H1 (cell line): ENCODE measurements around the gene LOX.

Source experiments
- BRCA1 ChIP-seq: IDR thresholded peaks from 2 replicates; pipeline ENCODE4 v1.6.1; 2012; ENCODE audit warnings: low read depth, low read length, improper control_type of control experiment
- EGR1 ChIP-seq: IDR thresholded peaks from 2 replicates; pipeline ENCODE4 v1.6.1; 2011; ENCODE audit warnings: low read depth, low read length, borderline replicate concordance
- EZH2 ChIP-seq: fragments of 200-600 bp; sonication (generic); IDR thresholded peaks from 2 replicates; pipeline ENCODE4 v1.7.1; 2012; ENCODE audit warnings: low read depth, mild to moderate bottlenecking, moderate library complexity, low read length, inconsistent platforms; ENCODE audit not compliant: severe bottlenecking
- JUND ChIP-seq: IDR thresholded peaks from 2 replicates; pipeline ENCODE4 v1.6.1; 2011; ENCODE audit warnings: mild to moderate bottlenecking, improper control_type of control experiment, low read length
- KDM1A ChIP-seq: fragments of 200-600, 300-600 bp; sonication (generic); IDR thresholded peaks from 2 replicates; pipeline ENCODE4 v1.7.1; 2016; ENCODE audit warnings: mild to moderate bottlenecking, low read length, borderline replicate concordance
- MAX ChIP-seq: IDR thresholded peaks from 2 replicates; pipeline ENCODE4 v1.6.1; 2012; ENCODE audit warnings: inconsistent platforms
- NRF1 ChIP-seq: IDR thresholded peaks from 2 replicates; pipeline ENCODE4 v1.6.1; 2011; ENCODE audit warnings: mild to moderate bottlenecking, low read depth, low read length, improper control_type of control experiment
- POLR2A ChIP-seq, 2 experiments: IDR thresholded peaks; 1 replicate in 1 of 2; 2 replicates in 1 of 2; pipeline ENCODE4 v1.6.1; 2011; ENCODE audit warnings: low read depth in 2 of 2, low read length in 2 of 2, mild to moderate bottlenecking in 2 of 2; ENCODE audit errors: control extremely low read depth in 1 of 2
- POLR2AphosphoS5 ChIP-seq: IDR thresholded peaks from 2 replicates; pipeline ENCODE4 v1.6.1; 2011; ENCODE audit warnings: low read depth, low read length
- RAD21 ChIP-seq, 2 experiments: IDR thresholded peaks in 1 of 2; conservative IDR thresholded peaks in 1 of 2; 2 replicates each; pipeline ENCODE4 v1.6.1; 2011; ENCODE audit warnings: low read depth in 2 of 2, low read length in 2 of 2, improper control_type of control experiment in 1 of 2, inconsistent platforms in 1 of 2, mild to moderate bottlenecking in 1 of 2, moderate library complexity in 1 of 2
- SP2 ChIP-seq: IDR thresholded peaks from 2 replicates; pipeline ENCODE4 v1.6.1; 2012; ENCODE audit warnings: mild to moderate bottlenecking, low read length, inconsistent platforms
- TF ChIP-seq, protein P1 (sequence below), 3 experiments: IDR thresholded peaks; 1 replicate in 2 of 3; 2 replicates in 1 of 3; pipeline versions ENCODE4 v1.5.1 to v1.6.1; 2011; ENCODE audit warnings: low read length in 3 of 3, mild to moderate bottlenecking in 3 of 3, inconsistent platforms in 2 of 3, low read depth in 1 of 3, moderate library complexity in 1 of 3; ENCODE audit not compliant: insufficient read depth in 1 of 3; ENCODE audit errors: control extremely low read depth in 1 of 3

GRCh38 chr5:122081541-122081940, 3.5 kb upstream of the LOX start:
- TF ChIP-seq POLR2AphosphoS5 = no peak
- no peak for TF ChIP-seq MAX
- no peak for TF ChIP-seq JUND
- TF ChIP-seq, protein P1, sequence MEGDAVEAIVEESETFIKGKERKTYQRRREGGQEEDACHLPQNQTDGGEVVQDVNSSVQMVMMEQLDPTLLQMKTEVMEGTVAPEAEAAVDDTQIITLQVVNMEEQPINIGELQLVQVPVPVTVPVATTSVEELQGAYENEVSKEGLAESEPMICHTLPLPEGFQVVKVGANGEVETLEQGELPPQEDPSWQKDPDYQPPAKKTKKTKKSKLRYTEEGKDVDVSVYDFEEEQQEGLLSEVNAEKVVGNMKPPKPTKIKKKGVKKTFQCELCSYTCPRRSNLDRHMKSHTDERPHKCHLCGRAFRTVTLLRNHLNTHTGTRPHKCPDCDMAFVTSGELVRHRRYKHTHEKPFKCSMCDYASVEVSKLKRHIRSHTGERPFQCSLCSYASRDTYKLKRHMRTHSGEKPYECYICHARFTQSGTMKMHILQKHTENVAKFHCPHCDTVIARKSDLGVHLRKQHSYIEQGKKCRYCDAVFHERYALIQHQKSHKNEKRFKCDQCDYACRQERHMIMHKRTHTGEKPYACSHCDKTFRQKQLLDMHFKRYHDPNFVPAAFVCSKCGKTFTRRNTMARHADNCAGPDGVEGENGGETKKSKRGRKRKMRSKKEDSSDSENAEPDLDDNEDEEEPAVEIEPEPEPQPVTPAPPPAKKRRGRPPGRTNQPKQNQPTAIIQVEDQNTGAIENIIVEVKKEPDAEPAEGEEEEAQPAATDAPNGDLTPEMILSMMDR (IDR thresholded peaks at IDR 0.05; ENCODE audit: control extremely low read depth in 1 of 3, insufficient read depth in 1 of 3, low read depth in 1 of 3, low read length in 3 of 3) = no peak
- TF ChIP-seq RAD21 (IDR thresholded peaks at IDR 0.05 in 1 of 2, conservative IDR thresholded peaks at IDR 0.05 in 1 of 2; ENCODE audit: low read depth in 2 of 2, low read length in 2 of 2) = no peak
- TF ChIP-seq SP2 = no peak
- TF ChIP-seq POLR2A (IDR thresholded peaks at IDR 0.05; ENCODE audit: control extremely low read depth in 1 of 2, low read depth in 2 of 2, low read length in 2 of 2) = no peak
- no peak for TF ChIP-seq BRCA1
- TF ChIP-seq NRF1 = no peak
- TF ChIP-seq EZH2 = no peak
- no peak for TF ChIP-seq EGR1
- TF ChIP-seq KDM1A = no peak
